AG10803 (cell line): ENCODE data around the gene ROMO1.
A peak's percentile ranks its signal among the peaks of the same experiment; 100 is the strongest.

ENCODE experiments used
- DNase-seq: peaks from one replicate; pipeline ENCODE4 v3.0.0; 2010; ENCODE audit warnings: low read depth
- H3K4me3 ChIP-seq: 2 replicates; pipeline ENCODE4 v1.5.1; 2011; ENCODE audit warnings: mild to moderate bottlenecking, low read length, control low read depth
- TF ChIP-seq, protein P1 (sequence below): conservative IDR thresholded peaks from 2 replicates; pipeline ENCODE4 v1.5.1; 2011; ENCODE audit warnings: mild to moderate bottlenecking, low read length, control low read depth, inconsistent platforms

The ROMO1 gene

GRCh38 chr20:35699127-35699956 is at the start of gene ROMO1, which contains the start of gene NFS1:
TSS of gene ROMO1 (plus strand) at chr20:35699405. CDS start at chr20:35699633, 228 bp downstream.
TSS of gene NFS1 (minus strand) at chr20:35699352. CDS start at chr20:35699288, 64 bp downstream.
- H3K4me3 ChIP-seq = peak within 1 kb of the TSS; percentile 94
- DNase-seq = peak; percentile 73
- TF ChIP-seq, protein P1, sequence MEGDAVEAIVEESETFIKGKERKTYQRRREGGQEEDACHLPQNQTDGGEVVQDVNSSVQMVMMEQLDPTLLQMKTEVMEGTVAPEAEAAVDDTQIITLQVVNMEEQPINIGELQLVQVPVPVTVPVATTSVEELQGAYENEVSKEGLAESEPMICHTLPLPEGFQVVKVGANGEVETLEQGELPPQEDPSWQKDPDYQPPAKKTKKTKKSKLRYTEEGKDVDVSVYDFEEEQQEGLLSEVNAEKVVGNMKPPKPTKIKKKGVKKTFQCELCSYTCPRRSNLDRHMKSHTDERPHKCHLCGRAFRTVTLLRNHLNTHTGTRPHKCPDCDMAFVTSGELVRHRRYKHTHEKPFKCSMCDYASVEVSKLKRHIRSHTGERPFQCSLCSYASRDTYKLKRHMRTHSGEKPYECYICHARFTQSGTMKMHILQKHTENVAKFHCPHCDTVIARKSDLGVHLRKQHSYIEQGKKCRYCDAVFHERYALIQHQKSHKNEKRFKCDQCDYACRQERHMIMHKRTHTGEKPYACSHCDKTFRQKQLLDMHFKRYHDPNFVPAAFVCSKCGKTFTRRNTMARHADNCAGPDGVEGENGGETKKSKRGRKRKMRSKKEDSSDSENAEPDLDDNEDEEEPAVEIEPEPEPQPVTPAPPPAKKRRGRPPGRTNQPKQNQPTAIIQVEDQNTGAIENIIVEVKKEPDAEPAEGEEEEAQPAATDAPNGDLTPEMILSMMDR = 0 out of 2 replicates have a peak, but pooled peaks have one; percentile 3

DNA sequence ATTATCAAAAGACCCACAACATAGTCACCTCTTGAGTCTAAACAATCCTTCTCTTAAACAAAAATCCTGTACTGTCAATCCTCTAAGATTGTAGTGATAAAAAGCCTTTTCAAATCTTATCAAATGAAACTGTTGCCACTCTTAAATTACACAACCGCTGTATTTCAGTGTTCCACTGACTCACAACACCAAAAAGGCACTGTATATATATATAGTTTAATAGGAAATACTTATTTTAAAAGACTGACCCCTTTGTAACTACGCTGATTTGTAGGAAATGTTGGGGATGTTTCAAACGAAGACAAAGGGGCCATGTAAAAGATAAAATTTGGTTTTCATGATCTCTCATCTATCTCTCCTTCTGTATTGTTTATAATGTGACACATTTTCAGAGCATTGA is 48.6 kb upstream of the ROMO1 start:
- TF ChIP-seq, protein P1 = no peak
- no peak overlapping the region for H3K4me3 ChIP-seq
- DNase-seq = no peak

DNA sequence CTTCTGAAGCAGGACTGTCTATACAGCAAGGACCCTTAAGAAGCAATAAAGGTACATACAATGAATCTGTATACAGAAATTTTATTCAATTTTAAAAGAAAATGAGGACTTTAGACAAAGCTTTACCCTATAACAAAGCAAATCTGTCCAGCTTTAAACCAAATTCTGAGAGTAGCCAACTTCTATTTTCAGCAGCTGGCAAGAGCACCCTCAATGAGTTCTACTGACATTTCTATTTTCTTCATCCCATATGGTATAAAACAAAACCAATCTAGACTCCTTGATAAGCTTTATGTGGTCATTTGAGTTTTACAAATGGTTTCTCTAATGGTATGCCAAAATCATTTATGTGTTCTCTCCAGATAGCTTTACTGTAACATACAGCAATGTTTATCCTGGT is 47.2 kb upstream of the ROMO1 start:
- TF ChIP-seq, protein P1 = no peak
- no peak for DNase-seq
- no peak overlapping the region for H3K4me3 ChIP-seq

- TF ChIP-seq, protein P1 = no peak
- DNase-seq = no peak
- H3K4me3 ChIP-seq = no peak overlapping the region
Measured at GRCh38 chr20:35652641-35653429, 46.4 kb upstream of the ROMO1 start.

DNA sequence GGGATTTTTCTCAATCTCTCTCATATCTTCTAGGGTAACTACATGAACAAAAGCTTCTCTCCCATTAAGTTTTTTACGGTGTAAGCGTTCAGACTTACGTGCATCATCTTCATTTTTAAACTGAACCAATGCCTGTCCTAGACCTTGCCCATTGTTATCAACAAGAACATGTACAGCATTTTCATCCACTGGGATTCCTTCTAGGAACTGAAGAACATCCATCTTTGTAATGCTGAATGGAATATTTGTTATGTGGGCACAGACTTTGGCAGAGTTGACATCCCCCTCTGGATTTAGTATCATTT is 45.8 kb upstream of the ROMO1 start:
- TF ChIP-seq, protein P1 = no peak
- no peak for DNase-seq

GRCh38 chr20:35653893-35654292 is 45.3 kb upstream of the ROMO1 start:
- no peak for DNase-seq
- H3K4me3 ChIP-seq = no peak overlapping the region
- TF ChIP-seq, protein P1 = no peak

More for the DNA sequence above, 45.8 kb upstream of the ROMO1 start:
- no peak overlapping the region for H3K4me3 ChIP-seq
